GM12873 (cell line): ENCODE data around the gene ACVR1B.

Experiments used
- TF ChIP-seq, protein P1 (sequence below): IDR thresholded peaks from 2 replicates; pipeline ENCODE4 v1.5.1; 2012; ENCODE audit warnings: low read depth, mild to moderate bottlenecking, moderate library complexity, low read length, control low read depth; ENCODE audit not compliant: insufficient read depth; ENCODE audit errors: missing control alignments

ACVR1B gene

DNA sequence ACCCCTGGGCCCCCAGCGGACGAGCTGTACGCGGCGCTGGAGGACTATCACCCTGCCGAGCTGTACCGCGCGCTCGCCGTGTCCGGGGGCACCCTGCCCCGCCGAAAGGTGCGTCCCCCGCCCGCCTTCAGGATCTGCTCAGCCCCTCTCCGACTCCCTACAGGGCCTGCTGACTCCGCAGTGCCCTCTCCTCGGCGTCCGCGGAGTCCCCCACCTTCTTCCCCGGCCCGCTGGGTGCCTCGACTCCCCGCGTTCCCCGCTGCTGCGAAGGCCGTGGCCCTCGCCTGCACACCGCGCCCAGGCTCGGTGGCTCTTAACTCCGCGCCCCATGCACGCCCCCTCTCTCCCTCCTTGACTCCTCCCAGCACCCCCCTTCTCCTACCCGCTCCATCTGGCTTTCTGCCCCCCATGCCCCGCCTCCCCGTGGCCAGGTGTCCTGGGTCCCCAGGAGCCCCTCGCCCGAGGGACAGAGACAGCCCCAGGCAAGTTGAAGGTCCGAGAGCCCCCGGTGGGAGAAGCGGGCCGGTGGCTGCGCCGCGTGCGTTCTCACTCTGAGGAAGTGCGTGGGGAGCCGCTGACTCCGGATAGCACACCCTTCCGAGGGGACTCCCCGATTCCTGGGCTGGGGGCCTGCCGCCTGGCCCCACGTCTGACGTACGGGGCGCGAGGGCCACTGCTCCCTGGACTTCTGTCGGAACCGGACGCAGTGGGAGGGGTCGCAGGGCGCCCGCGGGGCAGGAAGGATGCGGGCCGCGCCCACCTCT lies 55.8 kb downstream of the ACVR1B start:
- TF ChIP-seq, protein P1, sequence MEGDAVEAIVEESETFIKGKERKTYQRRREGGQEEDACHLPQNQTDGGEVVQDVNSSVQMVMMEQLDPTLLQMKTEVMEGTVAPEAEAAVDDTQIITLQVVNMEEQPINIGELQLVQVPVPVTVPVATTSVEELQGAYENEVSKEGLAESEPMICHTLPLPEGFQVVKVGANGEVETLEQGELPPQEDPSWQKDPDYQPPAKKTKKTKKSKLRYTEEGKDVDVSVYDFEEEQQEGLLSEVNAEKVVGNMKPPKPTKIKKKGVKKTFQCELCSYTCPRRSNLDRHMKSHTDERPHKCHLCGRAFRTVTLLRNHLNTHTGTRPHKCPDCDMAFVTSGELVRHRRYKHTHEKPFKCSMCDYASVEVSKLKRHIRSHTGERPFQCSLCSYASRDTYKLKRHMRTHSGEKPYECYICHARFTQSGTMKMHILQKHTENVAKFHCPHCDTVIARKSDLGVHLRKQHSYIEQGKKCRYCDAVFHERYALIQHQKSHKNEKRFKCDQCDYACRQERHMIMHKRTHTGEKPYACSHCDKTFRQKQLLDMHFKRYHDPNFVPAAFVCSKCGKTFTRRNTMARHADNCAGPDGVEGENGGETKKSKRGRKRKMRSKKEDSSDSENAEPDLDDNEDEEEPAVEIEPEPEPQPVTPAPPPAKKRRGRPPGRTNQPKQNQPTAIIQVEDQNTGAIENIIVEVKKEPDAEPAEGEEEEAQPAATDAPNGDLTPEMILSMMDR, result no peak

DNA sequence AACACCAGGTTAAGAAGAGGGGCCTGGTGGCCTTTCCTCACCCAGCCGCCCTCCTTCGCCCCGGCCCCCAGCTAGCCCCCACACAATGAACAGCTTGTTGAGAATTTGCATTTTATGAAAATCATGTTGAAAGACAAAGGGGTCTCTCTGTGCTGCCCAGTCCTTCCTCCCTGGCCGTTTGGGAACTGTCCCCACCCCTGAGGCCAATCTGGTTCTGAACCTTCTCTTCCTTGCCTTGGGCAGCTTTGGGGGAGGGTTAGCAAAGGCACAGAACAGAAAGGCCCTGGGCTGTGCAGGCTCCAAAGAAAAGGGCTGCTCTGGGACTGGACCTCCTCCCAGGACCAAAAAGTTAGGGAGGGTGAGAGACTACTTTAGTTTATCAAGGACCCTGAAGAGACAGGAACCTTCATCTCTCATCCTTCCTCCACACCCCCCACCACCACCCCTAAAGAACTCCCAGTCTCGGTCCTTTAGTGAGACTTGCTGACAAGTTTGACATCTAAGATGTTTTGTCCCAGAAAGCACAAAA lies 56.5 kb downstream of the ACVR1B start:
- TF ChIP-seq, protein P1, result no peak

DNA sequence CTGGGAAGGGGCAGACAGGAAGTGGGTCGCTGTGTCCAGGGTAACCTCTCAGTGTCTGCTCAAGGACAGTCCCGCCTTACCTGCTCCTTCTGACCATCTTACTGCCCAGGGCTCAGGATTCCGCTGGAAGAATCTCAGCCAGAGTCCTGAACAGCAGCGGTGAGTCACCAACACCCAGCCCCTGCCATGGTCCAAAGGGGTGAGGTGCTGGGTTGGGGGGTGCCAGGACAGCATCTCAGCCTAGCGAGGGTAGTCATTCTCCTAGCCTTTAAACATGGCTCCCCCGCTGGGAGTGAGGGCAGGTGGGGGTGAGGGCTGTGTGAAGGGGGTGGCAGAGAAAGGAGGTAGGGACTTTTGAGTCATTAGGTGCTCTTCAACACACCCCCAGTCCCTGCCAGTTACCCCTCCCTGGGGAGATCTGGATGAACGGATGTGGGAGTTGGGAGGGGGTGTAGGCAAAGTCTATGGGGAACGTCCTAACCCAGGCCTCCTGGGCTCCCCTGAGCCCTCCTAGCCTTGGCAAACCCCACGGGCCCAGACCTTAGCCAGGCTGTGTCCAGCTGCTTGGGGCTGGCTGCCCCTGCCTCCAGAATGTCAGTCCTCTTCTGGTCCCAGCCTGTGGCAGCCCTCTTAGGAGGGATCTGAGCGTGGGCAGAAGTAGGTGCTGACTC lies 57.7 kb downstream of the ACVR1B start:
- TF ChIP-seq, protein P1, result no peak

DNA sequence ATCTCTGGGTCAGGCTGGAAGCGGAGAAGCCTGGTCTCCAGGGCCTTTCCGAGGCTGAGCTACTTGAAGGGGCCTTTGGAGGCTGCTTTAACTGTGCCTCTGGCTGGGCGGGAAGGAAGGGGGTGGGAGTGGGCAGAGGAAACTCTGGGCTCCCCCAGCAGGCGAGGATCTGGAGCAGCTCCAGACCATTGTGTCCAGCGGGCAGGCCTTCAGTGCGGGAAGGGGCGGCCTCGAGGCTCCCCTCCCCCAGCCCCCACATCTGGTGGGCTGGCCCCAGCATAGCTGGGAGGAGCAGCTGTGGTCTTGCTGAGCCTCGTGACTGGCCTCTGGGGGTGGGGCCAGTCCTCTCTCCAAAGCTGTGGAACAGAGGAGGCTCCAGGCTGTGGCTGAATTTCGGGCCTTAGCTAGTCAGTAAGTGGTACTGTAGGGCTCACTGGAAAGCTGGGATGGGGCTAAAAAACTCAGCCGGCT lies 58.7 kb downstream of the ACVR1B start:
- TF ChIP-seq, protein P1, result no peak

DNA sequence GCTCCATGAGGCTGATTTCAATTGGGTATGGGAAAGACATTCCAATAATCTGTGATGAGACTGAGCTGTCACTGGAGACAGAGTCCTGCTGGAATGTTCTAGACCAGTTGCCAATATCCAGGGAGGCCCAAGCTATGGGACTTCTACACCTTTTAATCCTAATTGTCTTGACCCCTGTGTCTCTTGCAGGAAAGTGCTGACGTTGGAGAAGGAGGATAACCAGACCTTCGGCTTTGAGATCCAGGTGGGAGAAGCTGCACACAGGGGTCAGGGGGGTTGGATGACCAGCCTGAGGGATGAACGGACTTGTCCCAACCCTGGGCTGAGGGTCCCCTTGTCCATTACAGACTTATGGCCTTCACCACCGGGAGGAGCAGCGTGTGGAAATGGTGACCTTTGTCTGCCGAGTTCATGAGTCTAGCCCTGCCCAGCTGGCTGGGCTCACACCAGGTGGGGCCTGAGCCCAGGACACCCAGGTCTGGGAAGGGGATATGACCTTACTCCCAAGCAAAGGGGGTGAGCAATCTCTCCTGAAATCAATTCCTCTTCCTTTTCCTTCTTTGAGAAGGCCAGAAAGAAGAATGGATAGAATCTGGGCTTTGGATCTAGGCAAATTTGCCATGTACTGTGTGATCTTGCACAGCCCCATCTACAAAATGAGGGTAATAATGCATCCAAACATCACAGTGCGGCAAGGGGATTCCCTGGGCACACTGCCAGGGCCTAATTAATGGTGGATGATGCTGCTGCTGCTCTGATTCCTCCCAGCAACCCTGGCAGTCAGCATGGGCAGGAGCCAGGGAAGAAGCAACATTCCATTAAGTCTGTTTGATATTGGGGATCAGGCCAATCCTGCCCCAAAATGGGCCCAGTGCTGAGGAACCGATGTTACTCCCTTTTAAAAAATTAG lies 59.4 kb downstream of the ACVR1B start:
- TF ChIP-seq, protein P1, result no peak

DNA sequence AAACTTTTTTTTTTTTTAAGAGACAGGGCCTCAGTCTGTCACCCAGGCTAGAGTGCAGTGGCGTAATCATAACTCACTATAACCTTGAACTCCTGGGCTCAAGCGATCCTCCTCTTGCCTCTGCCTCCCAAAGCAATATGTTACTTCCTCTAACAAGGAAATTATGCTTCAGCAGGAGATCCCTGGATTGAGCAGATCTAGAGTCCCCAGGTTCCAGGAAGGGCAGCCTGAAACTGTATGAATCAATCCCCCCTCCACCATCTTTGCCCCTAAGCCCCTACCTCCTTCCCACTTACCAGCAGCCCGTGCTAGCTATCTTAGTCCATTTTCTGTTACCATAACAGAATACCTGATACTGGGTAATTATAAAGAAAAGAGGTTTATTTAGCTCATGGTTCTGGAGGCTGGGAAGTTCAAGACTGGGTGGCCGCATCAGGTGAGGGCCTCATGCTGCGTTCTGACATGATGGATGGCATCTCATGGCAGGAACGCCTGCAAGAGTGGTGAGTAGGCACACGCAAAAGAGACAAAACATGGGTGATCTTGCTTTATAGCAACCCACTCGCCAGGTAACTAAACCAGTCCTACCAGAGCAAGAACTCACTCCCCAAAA lies 60.2 kb downstream of the ACVR1B start:
- TF ChIP-seq, protein P1, result no peak
